SK-N-SH treated with all-trans-retinoic acid at 6 μM for 48 hours (cell line): ENCODE data around the gene PLEKHN1.

ENCODE experiments used
- ATAC-seq: fragments of 200-7000 bp; cut with Tn5 transposase; 3 replicates; pipeline ENCODE4 v1.9.1; 2020; ENCODE audit warnings: mild to moderate bottlenecking, moderate library complexity
- ARNTL ChIP-seq: fragments of 450-650 bp; formaldehyde crosslinking; IDR thresholded peaks from 2 replicates; pipeline ENCODE4 v1.5.0; 2020; ENCODE audit warnings: low read depth, mild to moderate bottlenecking, moderate library complexity, borderline replicate concordance
- CSDC2 ChIP-seq: fragments of 250-450 bp; sonication (Bioruptor Pico); IDR thresholded peaks from 2 replicates; pipeline ENCODE4 v1.5.0; 2020; ENCODE audit warnings: mild to moderate bottlenecking, moderate library complexity
- PATZ1 ChIP-seq: fragments of 250-450 bp; sonication (Bioruptor Pico); IDR thresholded peaks from 2 replicates; pipeline ENCODE4 v1.8.0; 2020; ENCODE audit warnings: mild to moderate bottlenecking, moderate library complexity, borderline replicate concordance
- SNAI2 ChIP-seq: fragments of 250-450 bp; sonication (Bioruptor Pico); IDR thresholded peaks from 2 replicates; pipeline ENCODE4 v1.5.0; 2020; ENCODE audit warnings: mild to moderate bottlenecking, moderate library complexity
- TCF4 ChIP-seq: fragments of 250-450 bp; sonication (Bioruptor Pico); IDR thresholded peaks from 2 replicates; pipeline ENCODE4 v1.8.0; 2021; ENCODE audit warnings: mild to moderate bottlenecking, moderate library complexity, borderline replicate concordance
- ZFP3 ChIP-seq: fragments of 250-450 bp; sonication (Bioruptor Pico); IDR thresholded peaks from 2 replicates; pipeline ENCODE4 v1.5.0; 2020; ENCODE audit warnings: mild to moderate bottlenecking, moderate library complexity
- ZNF565 ChIP-seq: fragments of 450-650 bp; formaldehyde crosslinking; conservative IDR thresholded peaks from 2 replicates; pipeline ENCODE4 v1.5.0; 2020; ENCODE audit warnings: low read depth, mild to moderate bottlenecking, moderate library complexity

Gene PLEKHN1

GRCh38 chr1:1024149-1024770 is 58.0 kb downstream of the PLEKHN1 start (continued):
- TF ChIP-seq PATZ1 (CRISPR knock-in tag): no peak
- no peak for TF ChIP-seq CSDC2 (CRISPR knock-in tag)
- TF ChIP-seq ZFP3 (CRISPR knock-in tag): no peak

GRCh38 chr1:1024771-1025699 is 58.8 kb downstream of the PLEKHN1 start:
- ATAC-seq: no peak
- TF ChIP-seq SNAI2 (CRISPR knock-in tag) (no peak), ARNTL (no peak), TCF4 (no peak), ZNF565 (CRISPR knock-in tag) (no peak)
- TF ChIP-seq, all 23 proteins: peak for 0
